Astrocyte (in vitro differentiated cells and primary cell): Measurements from ENCODE around the gene FHIT. TPM values are rescaled to one million over a fixed set of nuclear protein-coding genes. Genes with fewer than 3 reads are reported as not detected.

ENCODE experiments used
- DNase-seq: peaks from one replicate; pipeline ENCODE4 v3.0.0-alpha.2; 2010; ENCODE audit warnings: low read depth
- FAIRE-seq: peaks from 2 replicates; lab custom pipeline; 2011; peaks lifted over from hg19 to GRCh38; lab: Jason Lieb, UNC
- H2AFZ ChIP-seq: 2 replicates; pipeline ENCODE4 v1.6.0; 2012; ENCODE audit warnings: low read depth, low read length, inconsistent platforms
- H3K27ac ChIP-seq: 2 replicates; pipeline ENCODE4 v1.5.1; 2011; ENCODE audit warnings: low read depth, low read length, inconsistent platforms
- H3K27me3 ChIP-seq: 2 replicates; pipeline ENCODE4 v1.6.0; 2011; ENCODE audit warnings: low read length, inconsistent platforms; ENCODE audit not compliant: insufficient read depth
- H3K36me3 ChIP-seq: 2 replicates; pipeline ENCODE4 v1.5.1; 2011; ENCODE audit warnings: low read length, inconsistent platforms; ENCODE audit not compliant: insufficient read depth
- H3K4me1 ChIP-seq: 2 replicates; pipeline ENCODE4 v1.5.1; 2011; ENCODE audit warnings: low read length, inconsistent platforms; ENCODE audit not compliant: insufficient read depth
- H3K4me2 ChIP-seq: 2 replicates; pipeline ENCODE4 v1.6.0; 2012; ENCODE audit warnings: low read length, inconsistent platforms
- H3K4me3 ChIP-seq: 2 replicates; pipeline ENCODE4 v1.5.1; 2011; ENCODE audit warnings: low read depth, mild to moderate bottlenecking, low read length, inconsistent platforms; ENCODE audit not compliant: insufficient read depth
- H3K79me2 ChIP-seq: 2 replicates; pipeline ENCODE4 v1.6.0; 2012; ENCODE audit warnings: mild to moderate bottlenecking, low read length, inconsistent platforms; ENCODE audit not compliant: insufficient read depth
- H3K9ac ChIP-seq: 2 replicates; pipeline ENCODE4 v1.6.0; 2012; ENCODE audit warnings: mild to moderate bottlenecking, low read length, inconsistent platforms
- H3K9me3 ChIP-seq: 2 replicates; pipeline ENCODE4 v1.5.1; 2012; ENCODE audit warnings: low read depth, mild to moderate bottlenecking, low read length, inconsistent platforms; ENCODE audit not compliant: insufficient read depth
- H4K20me1 ChIP-seq: 2 replicates; pipeline ENCODE4 v1.6.0; 2012; ENCODE audit warnings: low read length, inconsistent platforms; ENCODE audit not compliant: insufficient read depth
- H3K27ac Mint-ChIP-seq: one replicate; pipeline ENCODE4 v1.8.0; 2021; ENCODE audit warnings: mild to moderate bottlenecking, mixed read lengths; ENCODE audit not compliant: unreplicated experiment
- H3K27me3 Mint-ChIP-seq: one replicate; pipeline ENCODE4 v1.8.0; 2021; ENCODE audit warnings: low read depth, mixed read lengths; ENCODE audit not compliant: unreplicated experiment
- H3K36me3 Mint-ChIP-seq: one replicate; pipeline ENCODE4 v1.8.0; 2021; ENCODE audit warnings: low read depth, mixed read lengths; ENCODE audit not compliant: unreplicated experiment
- H3K4me1 Mint-ChIP-seq: one replicate; pipeline ENCODE4 v1.8.0; 2021; ENCODE audit warnings: low read depth, mixed read lengths; ENCODE audit not compliant: unreplicated experiment
- H3K4me3 Mint-ChIP-seq: one replicate; pipeline ENCODE4 v1.8.0; 2021; ENCODE audit warnings: mild to moderate bottlenecking, moderate library complexity, mixed read lengths; ENCODE audit not compliant: unreplicated experiment
- H3K9me3 Mint-ChIP-seq: one replicate; pipeline ENCODE4 v1.8.0; 2021; ENCODE audit warnings: mild to moderate bottlenecking, mixed read lengths; ENCODE audit not compliant: unreplicated experiment
- EZH2 ChIP-seq: IDR thresholded peaks from 2 replicates; pipeline ENCODE4 v1.6.1; 2012; ENCODE audit warnings: mild to moderate bottlenecking, low read length, inconsistent platforms; ENCODE audit not compliant: insufficient read depth
- total RNA-seq: library from RNA; stranded (reverse); gene quantifications from 2 replicates; pipeline ENCODE4 v1.2.1, GENCODE V29; 2021
- TF ChIP-seq, protein P1 (sequence below): IDR thresholded peaks from 2 replicates; pipeline ENCODE4 v1.5.1; 2011; ENCODE audit warnings: low read depth, mild to moderate bottlenecking, inconsistent platforms, low read length, moderate library complexity; ENCODE audit not compliant: insufficient read depth

Gene FHIT
- total RNA-seq, 1 donor from 2014 or later: 6.7 TPM

DNA sequence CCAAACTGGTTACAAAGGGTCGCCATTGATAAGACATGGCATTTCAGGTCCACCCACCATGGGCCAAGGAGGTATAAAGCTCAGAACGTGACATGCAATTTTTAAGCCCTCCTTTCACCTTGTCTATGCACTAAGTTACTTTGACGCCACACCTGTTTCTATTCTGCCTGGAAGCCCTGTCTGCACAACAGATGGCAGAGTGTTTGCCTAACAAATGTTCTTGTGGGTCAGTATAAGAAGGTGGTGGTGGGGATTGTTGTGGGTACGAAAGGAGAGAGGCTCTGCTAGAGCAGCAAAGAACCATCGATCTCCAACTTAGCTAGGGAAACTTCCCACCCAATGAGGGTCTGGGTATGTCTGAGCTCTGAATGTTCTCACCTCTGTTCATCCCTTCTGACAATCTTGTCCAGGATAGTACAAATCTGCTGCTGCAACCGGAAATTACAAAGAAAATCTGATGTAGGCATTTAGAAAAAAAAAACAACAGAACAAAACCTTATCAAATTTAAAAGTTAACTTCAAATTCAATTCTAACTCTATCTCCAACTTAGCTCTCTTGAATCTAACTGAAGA lies 1256.4 kb downstream of the FHIT start:
- H3K4me3 ChIP-seq: no peak overlapping the region
- Mint-ChIP-seq H3K4me3 (no peak overlapping the region), H3K27ac (no peak overlapping the region), H3K9me3 (no peaks in the 10 kb centered on the region), H3K27me3 (no peaks in the 10 kb centered on the region), H3K36me3 (no peaks in the 10 kb centered on the region), H3K4me1 (peaks cover 8% of the 10 kb centered on the region)
- FAIRE-seq (no peak), DNase-seq (no peak)
- H3K79me2 ChIP-seq: no peaks in the 10 kb centered on the region
- H3K36me3 ChIP-seq: no peaks in the 10 kb centered on the region
- H3K4me2 ChIP-seq: no peak overlapping the region
- no peaks in the 10 kb centered on the region for H4K20me1 ChIP-seq
- H3K9me3 ChIP-seq: no peaks in the 10 kb centered on the region
- H3K9ac ChIP-seq: no peak overlapping the region
- no peak overlapping the region for H2AFZ ChIP-seq
- H3K27me3 ChIP-seq: peaks cover 4% of the 10 kb centered on the region
- TF ChIP-seq EZH2: no peak
- TF ChIP-seq, protein P1, sequence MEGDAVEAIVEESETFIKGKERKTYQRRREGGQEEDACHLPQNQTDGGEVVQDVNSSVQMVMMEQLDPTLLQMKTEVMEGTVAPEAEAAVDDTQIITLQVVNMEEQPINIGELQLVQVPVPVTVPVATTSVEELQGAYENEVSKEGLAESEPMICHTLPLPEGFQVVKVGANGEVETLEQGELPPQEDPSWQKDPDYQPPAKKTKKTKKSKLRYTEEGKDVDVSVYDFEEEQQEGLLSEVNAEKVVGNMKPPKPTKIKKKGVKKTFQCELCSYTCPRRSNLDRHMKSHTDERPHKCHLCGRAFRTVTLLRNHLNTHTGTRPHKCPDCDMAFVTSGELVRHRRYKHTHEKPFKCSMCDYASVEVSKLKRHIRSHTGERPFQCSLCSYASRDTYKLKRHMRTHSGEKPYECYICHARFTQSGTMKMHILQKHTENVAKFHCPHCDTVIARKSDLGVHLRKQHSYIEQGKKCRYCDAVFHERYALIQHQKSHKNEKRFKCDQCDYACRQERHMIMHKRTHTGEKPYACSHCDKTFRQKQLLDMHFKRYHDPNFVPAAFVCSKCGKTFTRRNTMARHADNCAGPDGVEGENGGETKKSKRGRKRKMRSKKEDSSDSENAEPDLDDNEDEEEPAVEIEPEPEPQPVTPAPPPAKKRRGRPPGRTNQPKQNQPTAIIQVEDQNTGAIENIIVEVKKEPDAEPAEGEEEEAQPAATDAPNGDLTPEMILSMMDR: no peak
- H3K27ac ChIP-seq: no peak overlapping the region
- no peaks in the 10 kb centered on the region for H3K4me1 ChIP-seq

DNA sequence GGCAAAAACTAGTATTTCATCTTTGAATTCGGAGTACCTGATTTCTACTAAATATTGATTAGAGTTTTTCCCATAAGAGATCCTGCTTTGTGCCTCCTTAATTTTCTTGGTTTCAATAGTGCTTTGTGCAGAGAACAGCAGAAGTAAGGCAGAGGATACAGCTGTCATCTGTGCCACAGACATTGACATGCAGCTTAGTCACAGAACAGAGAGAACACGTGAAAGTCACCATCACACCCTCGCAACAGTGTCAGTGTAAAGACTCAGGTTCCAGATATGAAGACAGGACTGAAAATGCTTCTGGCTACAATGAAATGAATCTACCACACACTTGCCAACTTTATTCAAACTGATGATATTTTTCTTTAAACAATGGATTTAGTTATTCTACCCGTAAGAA lies 1258.7 kb downstream of the FHIT start:
- no peak overlapping the region for H3K9ac ChIP-seq
- TF ChIP-seq, protein P1: no peak
- no peak for TF ChIP-seq EZH2
- H3K4me1 ChIP-seq: no peaks in the 10 kb centered on the region
- no peak overlapping the region for H2AFZ ChIP-seq
- Mint-ChIP-seq H3K4me3 (no peak overlapping the region), H3K36me3 (no peaks in the 10 kb centered on the region), H3K9me3 (no peaks in the 10 kb centered on the region), H3K27me3 (no peaks in the 10 kb centered on the region), H3K4me1 (peaks cover 1% of the 10 kb centered on the region), H3K27ac (no peak overlapping the region)
- H4K20me1 ChIP-seq: no peaks in the 10 kb centered on the region
- no peaks in the 10 kb centered on the region for H3K36me3 ChIP-seq
- no peak overlapping the region for H3K27ac ChIP-seq
- peaks cover 4% of the 10 kb centered on the region for H3K27me3 ChIP-seq
- no peak overlapping the region for H3K4me2 ChIP-seq
- H3K9me3 ChIP-seq: no peaks in the 10 kb centered on the region
- FAIRE-seq (no peak), DNase-seq (no peak)
- no peak overlapping the region for H3K4me3 ChIP-seq
- H3K79me2 ChIP-seq: no peaks in the 10 kb centered on the region

DNA sequence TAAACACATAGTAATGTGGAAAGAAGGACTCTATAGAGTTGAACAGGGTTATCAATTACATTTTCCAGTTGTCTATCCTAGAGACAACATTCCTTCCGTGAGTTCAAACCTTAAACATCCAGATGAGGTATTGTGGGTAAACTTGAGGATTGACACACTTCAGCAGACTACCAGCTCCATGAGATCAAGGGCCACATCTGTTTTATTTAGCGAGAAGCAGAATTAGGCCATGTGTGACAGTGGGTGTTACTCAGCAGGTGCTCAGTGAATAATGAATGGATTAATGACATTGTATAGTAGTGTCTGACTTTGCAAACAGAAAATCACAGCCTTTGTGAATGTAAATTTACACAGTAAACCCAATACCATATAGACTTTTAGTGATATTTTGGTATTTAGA lies 1260.3 kb downstream of the FHIT start:
- H3K9ac ChIP-seq: no peak overlapping the region
- H3K79me2 ChIP-seq: no peaks in the 10 kb centered on the region
- TF ChIP-seq, protein P1: no peak
- TF ChIP-seq EZH2: no peak
- H3K9me3 ChIP-seq: no peaks in the 10 kb centered on the region
- H4K20me1 ChIP-seq: no peaks in the 10 kb centered on the region
- no peak overlapping the region for H3K27ac ChIP-seq
- peaks cover 4% of the 10 kb centered on the region for H3K27me3 ChIP-seq
- Mint-ChIP-seq H3K4me3 (no peak overlapping the region), H3K27ac (no peak overlapping the region), H3K36me3 (no peaks in the 10 kb centered on the region), H3K4me1 (no peaks in the 10 kb centered on the region), H3K9me3 (no peaks in the 10 kb centered on the region), H3K27me3 (no peaks in the 10 kb centered on the region)
- FAIRE-seq: no peak
- no peak for DNase-seq
- H3K36me3 ChIP-seq: no peaks in the 10 kb centered on the region
- H2AFZ ChIP-seq: no peak overlapping the region
- H3K4me1 ChIP-seq: no peaks in the 10 kb centered on the region
- no peak overlapping the region for H3K4me2 ChIP-seq
- no peak overlapping the region for H3K4me3 ChIP-seq
